Body of pancreas (tissue), 4 donors: ENCODE data around the gene STT3A. TPM values are rescaled to one million over a fixed set of nuclear protein-coding genes. Genes with fewer than 3 reads are reported as not detected.

Experiments used
- ATAC-seq: fragments of 150-250 bp; one replicate; pipeline ENCODE4 v1.9.1; 2016
- DNase-seq, 4 donors: peaks; one replicate each; pipeline ENCODE4 v3.0.0-alpha.2; 2019
- H3K27ac ChIP-seq, 4 donors: fragments of 200-600 bp; sonication (generic); 1 replicate in 3 of 4; 2 replicates in 1 of 4; pipeline versions ENCODE4 v1.5.1 to v1.6.1; 2016 to 2019; ENCODE audit warnings: mild to moderate bottlenecking in 1 of 4, mixed read lengths in 1 of 4, moderate library complexity in 1 of 4
- H3K27me3 ChIP-seq, 2 donors: fragments of 200-600 bp; sonication (generic); one replicate each; pipeline ENCODE4 v1.6.0; 2016; ENCODE audit warnings: mild to moderate bottlenecking in 1 of 2
- H3K36me3 ChIP-seq, 2 donors: fragments of 200-600 bp; sonication (generic); replicated peaks in 1 of 2; 2 replicates each; pipeline ENCODE4 v1.5.1; 2016; ENCODE audit warnings: low read depth in 2 of 2; ENCODE audit not compliant: insufficient read depth in 1 of 2
- H3K4me1 ChIP-seq: fragments of 200-600 bp; sonication (generic); one replicate; pipeline ENCODE4 v1.6.0; 2016
- H3K4me3 ChIP-seq, 2 donors: fragments of 200-600 bp; sonication (generic); 1 replicate in 1 of 2; 2 replicates in 1 of 2; pipeline ENCODE4 v1.5.1; 2016 to 2019
- H3K9me3 ChIP-seq, 3 donors: fragments of 200-600 bp; sonication (generic); 1 replicate in 2 of 3; 2 replicates in 1 of 3; pipeline ENCODE4 v1.5.1; 2016
- CTCF ChIP-seq, 7 experiments: fragments of 450-650 bp in 4 of 7; fragments of 200-600 bp in 3 of 7; sonication (generic) in 3 of 7; IDR thresholded peaks; one replicate each; pipeline ENCODE4 v1.5.1; 2016 to 2019; ENCODE audit warnings: antibody characterized with exemption in 7 of 7
- POLR2A ChIP-seq, 3 donors: fragments of 450-650 bp; IDR thresholded peaks; one replicate each; pipeline ENCODE4 v1.6.1; 2016; ENCODE audit warnings: antibody characterized with exemption in 3 of 3, mild to moderate bottlenecking in 2 of 3
- WGBS, 2 donors: methylation state at CpG; one replicate each; pipeline ENCODE4 v1.1.5; 2017; 5-methylcytosine and 5-hydroxymethylcytosine counted together
- intact Hi-C: fragments of 100-400 bp; cut with DNase I; formaldehyde crosslinking; loops from one replicate; pipeline ENCODE4 v1.15.1; 2023
- total RNA-seq, 2 donors: library from RNA; depleted of rRNA; stranded (reverse); fragments of >200 nt; gene quantifications; one replicate each; pipeline ENCODE4 v1.1.0, GENCODE V29; 2016

The STT3A gene
- total RNA-seq, 2 donors from 2014 or later = 22.1 to 70.3 TPM

GRCh38 chr11:125603207-125603606 is 10.6 kb downstream of the STT3A start:
- H3K36me3 ChIP-seq = peaks cover 25 to 56% of the 10 kb centered on the region in 2 donors

GRCh38 chr11:125605417-125605816 is 12.8 kb downstream of the STT3A start:
- Histone ChIP-seq H3K9me3 (no peaks in the 10 kb centered on the region), H3K36me3 (peaks cover 29 to 61% of the 10 kb centered on the region in 2 donors), H3K27ac (no peak overlapping the region), H3K4me3 (no peak overlapping the region), H3K27me3 (no peaks in the 10 kb centered on the region), H3K4me1 (no peaks in the 10 kb centered on the region)
- DNase-seq (no peak), ATAC-seq (no peak)
- intact Hi-C loops = no loop called here
- TF ChIP-seq POLR2A (IDR thresholded peaks at IDR 0.05) = no peak
- no peak for TF ChIP-seq CTCF (IDR thresholded peaks at IDR 0.05)

More at GRCh38 chr11:125603207-125603606, 10.6 kb downstream of the STT3A start:
- H3K4me1 ChIP-seq = no peaks in the 10 kb centered on the region
- no peak for DNase-seq
- WGBS, 2 donors = 39 to 41% methylated on average over 3 of the region's 3 CpGs
- ATAC-seq = no peak
- no peak for TF ChIP-seq POLR2A (IDR thresholded peaks at IDR 0.05)
- no peak for TF ChIP-seq CTCF (IDR thresholded peaks at IDR 0.05)
- no peaks in the 10 kb centered on the region for H3K27me3 ChIP-seq
- H3K9me3 ChIP-seq = no peaks in the 10 kb centered on the region
- H3K4me3 ChIP-seq = no peak overlapping the region
- no peak overlapping the region for H3K27ac ChIP-seq
- intact Hi-C loops = no loop called here

- Histone ChIP-seq H3K4me3 (no peak overlapping the region), H3K27me3 (no peaks in the 10 kb centered on the region), H3K36me3 (peaks cover 19 to 66% of the 10 kb centered on the region in 2 donors), H3K4me1 (no peaks in the 10 kb centered on the region), H3K9me3 (no peaks in the 10 kb centered on the region), H3K27ac (no peak overlapping the region)
- DNase-seq (no peak), ATAC-seq (no peak)
- TF ChIP-seq POLR2A (IDR thresholded peaks at IDR 0.05) (no peak), CTCF (IDR thresholded peaks at IDR 0.05) (no peak)
- intact Hi-C loops = no loop called here
- WGBS, 2 donors = 65 to 66% methylated on average over 7 of the region's 7 CpGs
Measured at GRCh38 chr11:125609545-125609944, 16.9 kb downstream of the STT3A start.

- no peaks in the 10 kb centered on the region for H3K27me3 ChIP-seq
- no peak overlapping the region for H3K4me3 ChIP-seq
- 84 to 88% methylated on average over 4 of the region's 4 CpGs for WGBS, 2 donors
- no peak for DNase-seq
- no peaks in the 10 kb centered on the region for H3K4me1 ChIP-seq
- H3K27ac ChIP-seq = no peak overlapping the region
- H3K36me3 ChIP-seq = peaks cover 28 to 69% of the 10 kb centered on the region in 2 donors
- ATAC-seq = no peak
- H3K9me3 ChIP-seq = no peaks in the 10 kb centered on the region
- TF ChIP-seq POLR2A (IDR thresholded peaks at IDR 0.05) (no peak), CTCF (IDR thresholded peaks at IDR 0.05) (no peak)
- intact Hi-C loops = no loop called here
Measured at GRCh38 chr11:125618383-125618782, 25.7 kb downstream of the STT3A start.

- DNase-seq = no peak
- H3K9me3 ChIP-seq = no peaks in the 10 kb centered on the region
- no peak overlapping the region for H3K4me3 ChIP-seq
- no peak overlapping the region for H3K27ac ChIP-seq
- intact Hi-C loops = loop anchor here (10.0 kb wide), 1 partner anchor 47 kb away; no protein-coding TSS in a partner anchor
- WGBS, 2 donors = 72 to 85% methylated on average over 2 of the region's 2 CpGs
- TF ChIP-seq CTCF (IDR thresholded peaks at IDR 0.05) (no peak), POLR2A (IDR thresholded peaks at IDR 0.05) (no peak)
- H3K27me3 ChIP-seq = no peaks in the 10 kb centered on the region
- no peak for ATAC-seq
- peaks cover 16% of the 10 kb centered on the region for H3K4me1 ChIP-seq
- H3K36me3 ChIP-seq = peaks cover 28 to 40% of the 10 kb centered on the region in 2 donors
Measured at GRCh38 chr11:125621995-125622394, 29.3 kb downstream of the STT3A start.
